Fibroblast of lung (primary cell): ENCODE measurements around the gene CALCB.

Experiments
- CTCF ChIP-seq, 2 donors: IDR thresholded peaks in 1 of 2; conservative IDR thresholded peaks in 1 of 2; 1 replicate in 1 of 2; 2 replicates in 1 of 2; pipeline ENCODE4 v1.5.1; 2011 to 2012; ENCODE audit warnings: low read length in 2 of 2, control low read depth in 1 of 2, inconsistent platforms in 1 of 2, low read depth in 1 of 2, mild to moderate bottlenecking in 1 of 2
- EZH2 ChIP-seq: IDR thresholded peaks from 2 replicates; pipeline ENCODE4 v1.5.1; 2012; ENCODE audit warnings: low read length, control low read depth, mild to moderate bottlenecking; ENCODE audit errors: missing control alignments

DNA sequence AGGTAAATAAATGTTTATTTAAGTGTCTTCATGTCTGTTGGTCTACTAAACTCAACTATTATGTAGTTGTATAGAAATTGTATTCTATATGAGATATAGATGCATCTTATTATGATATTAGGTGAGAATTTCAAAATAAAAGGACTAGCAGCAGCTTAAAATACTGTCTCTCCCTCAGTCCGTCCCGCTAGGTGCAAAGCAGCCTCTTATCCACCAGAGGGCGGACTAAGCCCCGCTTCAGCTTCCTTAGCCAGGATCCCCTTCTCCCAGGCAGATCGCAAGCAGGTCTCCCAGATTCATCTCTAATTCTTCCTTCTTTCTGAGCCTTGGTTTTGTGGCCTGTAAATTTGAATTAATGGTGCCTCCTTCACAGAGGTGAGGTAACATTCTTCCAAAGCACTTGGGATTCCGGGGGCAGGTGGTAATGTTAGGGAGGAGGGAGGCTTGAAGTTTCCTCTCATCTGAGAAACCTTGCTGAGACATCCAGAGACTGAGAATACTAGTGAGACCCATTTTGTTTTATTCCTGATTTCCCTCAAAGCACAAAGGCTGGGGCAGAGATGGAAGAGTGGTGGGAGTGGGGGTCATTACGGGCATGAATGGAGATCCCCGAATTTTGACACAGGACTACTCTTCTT is 27.8 kb downstream of the CALCB start:
- TF ChIP-seq CTCF (conservative IDR thresholded peaks at IDR 0.05 in 1 of 2, IDR thresholded peaks at IDR 0.05 in 1 of 2; ENCODE audit: low read depth in 1 of 2, low read length in 2 of 2) (peak; percentile 98), EZH2 (no peak)
